Adrenal gland (tissue), 5 donors: ENCODE data around the gene HADHB.

Experiments used
- POLR2A ChIP-seq, 2 donors: fragments of 450-650 bp; IDR thresholded peaks; one replicate each; pipeline ENCODE4 v1.6.1; 2017; ENCODE audit warnings: antibody characterized with exemption in 2 of 2, mild to moderate bottlenecking in 2 of 2, moderate library complexity in 1 of 2
- TF ChIP-seq, protein P1 (sequence below), 6 experiments: fragments of 450-650 bp in 4 of 6; fragments of 200-600 bp in 2 of 6; sonication (generic) in 1 of 6; IDR thresholded peaks; 1 replicate in 5 of 6; 2 replicates in 1 of 6; pipeline versions ENCODE4 v1.5.1 to v1.8.0; 2016 to 2021; ENCODE audit warnings: antibody characterized with exemption in 6 of 6, mild to moderate bottlenecking in 2 of 6, moderate library complexity in 1 of 6
- donor health status: DM: no; HTN: no; CAD: no.

DNA sequence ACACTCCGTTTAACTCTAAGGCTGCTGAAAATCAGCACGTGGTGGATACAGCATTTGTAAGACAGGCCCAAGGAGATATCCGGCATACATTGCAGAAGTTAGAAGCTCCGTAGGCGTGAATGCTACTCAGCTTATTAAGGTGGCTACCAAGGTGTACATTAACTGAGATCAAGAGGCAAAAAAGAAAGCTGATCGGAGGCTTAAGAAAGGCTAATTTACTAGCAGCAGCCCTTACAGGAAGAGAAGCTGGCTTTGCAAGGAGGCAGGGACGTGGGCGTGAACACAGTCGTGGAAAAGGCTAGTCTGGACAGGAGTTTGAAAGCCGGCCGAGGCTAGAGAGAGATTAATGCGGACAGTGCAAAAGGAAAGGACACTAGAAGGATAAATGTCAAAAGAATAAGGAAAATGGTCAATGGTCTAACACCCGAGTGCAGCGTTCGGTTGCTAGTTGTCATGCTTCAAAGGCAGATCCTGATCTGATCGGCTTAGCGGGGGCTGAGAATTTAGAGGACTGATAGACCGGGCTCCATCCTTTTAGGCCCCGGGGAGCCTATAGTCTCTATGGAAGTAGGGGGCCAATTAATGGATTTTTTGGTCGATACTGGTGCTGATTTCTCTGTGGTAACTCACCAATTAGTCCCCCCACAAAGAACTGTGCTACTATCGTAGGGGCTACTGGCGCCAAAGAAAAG, 55.6 kb downstream of the HADHB start:
- TF ChIP-seq, protein P1, sequence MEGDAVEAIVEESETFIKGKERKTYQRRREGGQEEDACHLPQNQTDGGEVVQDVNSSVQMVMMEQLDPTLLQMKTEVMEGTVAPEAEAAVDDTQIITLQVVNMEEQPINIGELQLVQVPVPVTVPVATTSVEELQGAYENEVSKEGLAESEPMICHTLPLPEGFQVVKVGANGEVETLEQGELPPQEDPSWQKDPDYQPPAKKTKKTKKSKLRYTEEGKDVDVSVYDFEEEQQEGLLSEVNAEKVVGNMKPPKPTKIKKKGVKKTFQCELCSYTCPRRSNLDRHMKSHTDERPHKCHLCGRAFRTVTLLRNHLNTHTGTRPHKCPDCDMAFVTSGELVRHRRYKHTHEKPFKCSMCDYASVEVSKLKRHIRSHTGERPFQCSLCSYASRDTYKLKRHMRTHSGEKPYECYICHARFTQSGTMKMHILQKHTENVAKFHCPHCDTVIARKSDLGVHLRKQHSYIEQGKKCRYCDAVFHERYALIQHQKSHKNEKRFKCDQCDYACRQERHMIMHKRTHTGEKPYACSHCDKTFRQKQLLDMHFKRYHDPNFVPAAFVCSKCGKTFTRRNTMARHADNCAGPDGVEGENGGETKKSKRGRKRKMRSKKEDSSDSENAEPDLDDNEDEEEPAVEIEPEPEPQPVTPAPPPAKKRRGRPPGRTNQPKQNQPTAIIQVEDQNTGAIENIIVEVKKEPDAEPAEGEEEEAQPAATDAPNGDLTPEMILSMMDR (IDR thresholded peaks at IDR 0.05), result no peak
- TF ChIP-seq POLR2A (IDR thresholded peaks at IDR 0.05), result no peak
